GM18498 (cell line): ENCODE data around the gene FBLN5.

ENCODE experiments used
- ATAC-seq: cut with Tn5 transposase; IDR thresholded peaks from one replicate; pipeline ENCODE4 v1.9.1; 2021; ENCODE audit warnings: mild to moderate bottlenecking, moderate library complexity; ENCODE audit not compliant: unreplicated experiment

Gene FBLN5, protein sequence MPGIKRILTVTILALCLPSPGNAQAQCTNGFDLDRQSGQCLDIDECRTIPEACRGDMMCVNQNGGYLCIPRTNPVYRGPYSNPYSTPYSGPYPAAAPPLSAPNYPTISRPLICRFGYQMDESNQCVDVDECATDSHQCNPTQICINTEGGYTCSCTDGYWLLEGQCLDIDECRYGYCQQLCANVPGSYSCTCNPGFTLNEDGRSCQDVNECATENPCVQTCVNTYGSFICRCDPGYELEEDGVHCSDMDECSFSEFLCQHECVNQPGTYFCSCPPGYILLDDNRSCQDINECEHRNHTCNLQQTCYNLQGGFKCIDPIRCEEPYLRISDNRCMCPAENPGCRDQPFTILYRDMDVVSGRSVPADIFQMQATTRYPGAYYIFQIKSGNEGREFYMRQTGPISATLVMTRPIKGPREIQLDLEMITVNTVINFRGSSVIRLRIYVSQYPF

DNA sequence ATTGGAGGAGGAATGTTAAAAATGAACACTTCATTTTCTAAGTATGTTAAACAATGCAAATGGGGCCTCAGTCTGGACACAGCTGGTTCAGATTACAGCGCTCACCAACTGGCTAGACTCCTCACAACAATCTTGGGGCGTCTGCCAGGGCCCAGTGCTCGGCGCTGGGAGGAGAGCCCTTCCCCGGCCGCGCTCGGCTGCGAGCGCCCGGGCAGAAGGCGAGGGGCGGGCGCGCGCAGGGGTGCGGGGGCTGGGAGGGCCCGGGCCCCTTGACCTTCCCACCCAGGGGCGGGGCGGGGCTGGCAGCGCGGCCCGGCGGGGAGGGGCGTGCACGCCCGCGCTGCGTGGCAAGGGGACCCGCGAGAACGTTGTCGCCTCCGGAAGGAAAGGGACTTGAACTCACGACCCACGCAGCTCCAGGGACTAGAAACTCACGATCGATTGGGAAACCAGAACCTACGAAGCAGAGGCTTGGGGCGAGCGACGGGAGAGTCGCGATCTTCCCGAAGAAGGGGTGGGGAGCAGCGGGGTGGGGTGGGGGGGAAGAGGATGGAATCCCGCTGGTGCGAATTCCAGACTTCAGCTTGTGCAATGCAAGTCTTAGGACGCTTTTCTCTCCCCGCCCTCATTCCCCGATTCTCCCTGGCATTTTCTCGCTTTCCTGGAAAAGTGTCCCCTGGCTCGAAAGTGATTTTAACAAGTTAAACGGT is at the start of gene FBLN5:
Gene FBLN5, minus strand, starts transcription at position 220 of the 710 bp plus-strand sequence. CDS start 465 bp downstream, outside the sequence.
- no peak for ATAC-seq

DNA sequence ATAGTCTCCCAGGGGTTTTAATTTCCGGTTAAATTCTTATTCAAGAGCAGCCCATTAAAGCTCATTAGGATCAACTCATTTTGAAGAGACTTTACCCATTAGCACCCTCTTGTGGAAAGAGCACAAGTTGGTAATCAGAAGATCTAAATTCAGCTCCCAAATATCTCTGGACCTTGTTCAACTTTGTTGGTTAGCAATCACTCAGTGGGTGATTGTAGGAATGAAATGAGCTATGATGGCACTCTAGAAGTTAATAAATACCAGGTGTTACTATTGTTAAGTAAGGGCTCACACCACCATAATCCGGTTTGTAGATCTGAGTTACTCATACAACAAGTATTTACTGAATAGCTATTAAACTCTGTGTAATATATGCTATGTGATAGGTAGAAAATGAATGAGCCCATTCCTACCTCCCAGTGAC is 49.5 kb upstream of the FBLN5 start:
- no peak for ATAC-seq

DNA sequence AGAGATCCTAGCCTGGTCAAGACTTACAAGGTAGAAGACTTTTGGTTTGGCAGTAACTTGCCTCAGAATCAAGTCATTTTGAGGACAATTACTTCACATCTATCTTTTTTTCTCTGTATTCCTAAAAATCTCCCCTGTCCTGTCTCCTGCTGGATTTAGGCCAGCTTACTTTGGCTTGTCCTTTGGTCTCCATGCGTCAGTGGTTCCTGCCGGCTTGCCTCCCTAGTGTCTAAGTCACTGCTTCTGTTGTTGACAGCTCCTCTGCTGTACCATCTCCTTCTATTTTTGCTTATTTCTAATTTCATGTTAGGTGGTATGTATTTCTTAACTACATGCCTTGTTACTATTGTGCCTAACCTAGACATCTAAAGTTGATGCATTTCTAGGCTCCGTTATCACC is 39.7 kb upstream of the FBLN5 start:
- ATAC-seq, result no peak

- no peak for ATAC-seq
These were observed 38.2 kb upstream of the FBLN5 start for GRCh38 chr14:91985521-91986255.

GRCh38 chr14:91985008-91985407 is 37.5 kb upstream of the FBLN5 start:
- ATAC-seq, result no peak

- ATAC-seq, result no peak
These were observed 36.1 kb upstream of the FBLN5 start for GRCh38 chr14:91983588-91983987.

- no peak for ATAC-seq
These were observed 32.7 kb upstream of the FBLN5 start for GRCh38 chr14:91980157-91980556.

DNA sequence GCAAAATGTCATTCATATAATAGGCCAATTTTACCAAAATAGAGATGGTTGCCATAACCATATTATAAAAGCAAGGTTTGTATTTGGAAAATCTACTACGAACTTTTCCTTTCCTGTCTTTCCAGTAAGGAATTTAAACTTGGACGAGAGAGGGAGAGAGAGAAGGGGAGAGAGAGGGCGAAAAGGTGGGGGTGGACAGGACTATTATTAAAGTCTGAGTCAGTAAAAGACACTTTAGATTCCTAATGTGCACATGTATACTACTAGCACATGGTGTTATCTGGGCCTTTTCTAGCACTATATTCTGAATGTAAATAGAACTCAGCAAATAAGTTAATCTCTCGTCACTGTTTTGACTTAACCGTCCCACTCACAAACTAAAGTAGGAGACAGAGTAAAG is 30.4 kb upstream of the FBLN5 start:
- no peak for ATAC-seq

GRCh38 chr14:91975763-91976162 is 28.3 kb upstream of the FBLN5 start:
- ATAC-seq, result no peak

DNA sequence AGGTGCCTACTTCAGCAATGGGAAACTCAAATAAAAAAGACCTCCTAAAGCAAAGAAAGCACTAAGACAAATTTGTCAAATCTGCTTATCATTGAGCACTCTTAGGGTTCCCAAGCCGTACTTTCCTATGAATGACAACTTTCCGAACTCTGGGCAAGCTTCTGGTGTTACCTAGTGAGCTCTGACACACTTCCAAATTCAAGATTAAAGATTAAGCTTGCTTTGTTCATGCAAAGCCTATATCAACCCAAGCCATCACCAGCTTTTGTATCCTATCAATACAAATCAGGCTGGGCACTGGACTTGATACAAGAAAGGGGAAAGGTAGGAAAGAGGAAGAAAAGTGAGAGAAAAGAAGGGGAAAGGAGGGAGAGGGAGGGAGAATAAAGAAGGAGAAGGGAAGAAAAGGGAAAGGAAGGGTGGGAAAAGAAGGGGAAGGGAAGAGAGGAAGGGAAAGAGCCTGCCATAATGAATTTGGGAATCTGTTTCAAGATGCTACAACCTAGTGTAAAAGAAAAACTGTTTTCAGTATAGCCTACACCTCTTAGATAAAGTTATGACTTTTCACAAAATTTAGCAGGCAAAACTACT is 23.8 kb upstream of the FBLN5 start:
- ATAC-seq, result no peak

DNA sequence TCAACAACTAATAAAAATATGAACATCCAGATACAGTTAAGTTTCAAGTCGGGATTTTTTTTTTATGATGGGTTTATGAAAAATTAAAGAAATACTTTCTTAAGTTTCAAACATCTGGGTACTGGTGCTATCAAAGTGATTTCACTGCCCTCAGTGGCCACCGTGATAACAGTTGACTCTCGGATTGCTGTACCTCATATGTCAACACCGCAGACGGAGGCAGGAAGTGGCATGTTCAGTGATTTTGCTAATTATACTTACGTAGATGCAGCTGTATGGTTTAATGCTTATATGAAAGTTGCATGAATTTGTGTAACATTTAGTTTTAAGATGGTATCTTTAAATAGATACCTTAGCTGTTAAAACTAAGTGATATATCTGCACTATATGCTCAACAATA is 20.8 kb upstream of the FBLN5 start:
- ATAC-seq, result no peak

DNA sequence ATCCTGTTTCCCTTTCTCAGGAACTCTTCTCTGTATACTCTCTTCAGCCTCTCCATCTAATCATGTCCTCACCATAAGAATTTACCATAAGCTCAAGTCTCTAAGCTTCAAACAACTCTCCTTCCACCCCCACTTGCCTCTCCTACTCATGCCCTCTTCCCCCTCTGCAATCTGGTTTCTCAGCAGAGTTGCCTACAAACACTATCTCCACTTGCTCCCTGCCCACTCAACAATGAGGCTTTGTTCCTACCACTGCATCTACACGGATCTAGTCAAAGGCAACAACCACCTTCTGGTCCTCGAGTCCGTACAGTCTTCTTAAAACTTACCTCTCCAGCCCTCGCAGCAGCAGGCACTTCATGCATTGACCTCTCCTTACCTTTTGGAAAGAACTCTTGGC is 17.2 kb upstream of the FBLN5 start:
- ATAC-seq, result no peak

DNA sequence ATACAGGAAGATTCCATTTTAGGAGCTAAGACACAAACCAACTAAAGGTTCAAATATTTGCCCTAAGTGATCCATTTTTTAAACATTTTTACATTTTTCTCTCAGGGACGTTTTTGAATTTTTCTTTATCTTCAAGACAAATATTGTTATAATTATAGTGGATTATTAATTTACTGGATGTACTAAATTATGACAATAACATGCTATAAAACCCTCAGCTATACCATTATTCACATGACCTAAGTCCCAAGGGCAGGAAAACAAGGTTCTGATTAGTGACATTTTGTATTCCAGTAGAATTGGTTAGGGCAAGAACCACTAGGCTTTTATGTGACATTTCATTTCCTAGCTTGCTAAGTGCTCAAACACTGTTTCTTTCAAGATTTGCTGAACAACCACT is 16.5 kb upstream of the FBLN5 start:
- no peak for ATAC-seq

- no peak for ATAC-seq
These were observed 16.0 kb upstream of the FBLN5 start for GRCh38 chr14:91963465-91963864.

GRCh38 chr14:91961297-91962220 is 14.1 kb upstream of the FBLN5 start:
- ATAC-seq, result no peak

GRCh38 chr14:91957876-91958313 is 10.4 kb upstream of the FBLN5 start:
- ATAC-seq, result no peak

DNA sequence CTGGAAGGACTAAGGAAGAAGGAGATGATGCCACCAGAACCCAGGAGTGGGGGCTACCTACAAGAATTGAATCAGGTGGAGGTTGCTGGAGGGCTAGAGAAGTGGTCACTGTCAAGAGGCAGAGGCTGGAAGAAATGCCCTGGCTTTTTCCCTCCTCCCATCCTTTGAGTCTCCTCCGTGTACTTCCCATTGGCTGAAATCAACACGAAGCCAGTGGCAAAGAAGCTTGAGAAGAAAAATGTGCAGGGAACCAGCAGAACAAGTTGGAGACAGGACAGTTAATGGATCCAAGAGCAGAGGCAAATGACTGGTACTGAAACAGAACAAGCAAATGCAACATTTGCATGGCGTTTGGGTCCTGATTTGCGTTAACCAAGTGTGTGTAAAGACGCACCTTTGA is 9.1 kb upstream of the FBLN5 start:
- no peak for ATAC-seq

- no peak for ATAC-seq
These were observed 7.7 kb upstream of the FBLN5 start for GRCh38 chr14:91955168-91955567.

- no peak for ATAC-seq
These were observed 5.9 kb upstream of the FBLN5 start for GRCh38 chr14:91953170-91953985.
